HCT116 (cell line): ENCODE data around the gene TADA2B. TPM values are rescaled to one million over a fixed set of nuclear protein-coding genes. Genes with fewer than 3 reads are reported as not detected.

Experiments
- ATAC-seq: fragments of 200-7000 bp; cut with Tn5 transposase; 2 replicates; pipeline ENCODE4 v1.9.1; 2020; ENCODE audit warnings: mild to moderate bottlenecking, moderate library complexity
- BruUV-seq: library from RNA; stranded (reverse); fragments of 400-500 nt; replicated peaks from 2 replicates; lab custom pipeline; 2021; lab: Mats Ljungman, UMichigan
- CTCF ChIA-PET: fragments of 300-600 bp; sonication (Branson Sonifier 250); formaldehyde crosslinking; loops from one replicate; lab custom pipeline; 2021; ENCODE audit warnings: antibody characterized with exemption; lab: Charles Lee
- POLR2A ChIA-PET: fragments of 300-600, 350-600 bp; sonication (Branson Sonifier 250); formaldehyde crosslinking; loops from one replicate; lab custom pipeline; 2021; ENCODE audit warnings: antibody characterized with exemption; lab: Charles Lee
- RAD21 ChIA-PET, 2 experiments: fragments of 300-600 bp; sonication (Branson Sonifier 250); formaldehyde crosslinking; loops; one replicate each; lab custom pipeline; 2023; ENCODE audit warnings: low total read pairs in 2 of 2; ENCODE audit not compliant: uncharacterized antibody in 2 of 2, unreplicated experiment in 2 of 2, low non-redundant PET in 1 of 2; lab: Charles Lee
- DNase-seq: peaks from one replicate; pipeline ENCODE4 v3.0.0-alpha.2; 2010; ENCODE audit warnings: low read depth, low spot score
- H2AFZ ChIP-seq: fragments of 200-600 bp; shearing (Covaris generic), sonication (generic); 2 replicates; pipeline ENCODE4 v1.6.1; 2017; ENCODE audit warnings: low read depth, mixed run types, mixed read lengths, antibody characterized with exemption, low read length; ENCODE audit not compliant: poor library complexity, severe bottlenecking
- H3K27ac ChIP-seq: 2 replicates; pipeline ENCODE4 v1.5.1; 2012; ENCODE audit warnings: low read depth, low read length
- H3K27me3 ChIP-seq: fragments of 200-600 bp; sonication (generic); 2 replicates; pipeline ENCODE4 v1.6.1; 2016; ENCODE audit warnings: mixed run types, low read length, mixed read lengths; ENCODE audit not compliant: insufficient read depth
- H3K36me3 ChIP-seq, 2 experiments: fragments of 200-500 bp in 1 of 2; fragments of 200-600 bp in 1 of 2; sonication (Bioruptor generic) in 1 of 2; sonication (generic) in 1 of 2; 2 replicates each; pipeline versions ENCODE4 v1.5.1 to v1.6.1; 2014 to 2016; ENCODE audit warnings: low read length in 2 of 2, inconsistent platforms in 1 of 2, mixed read lengths in 1 of 2, mixed run types in 1 of 2; ENCODE audit not compliant: insufficient read depth in 2 of 2, control insufficient read depth in 1 of 2
- H3K4me1 ChIP-seq, 2 experiments: fragments of 200-600 bp in 1 of 2; sonication (generic) in 1 of 2; 2 replicates each; pipeline versions ENCODE4 v1.5.1 to v1.6.1; 2012 to 2017; ENCODE audit warnings: low read length in 2 of 2, inconsistent platforms in 1 of 2, mild to moderate bottlenecking in 1 of 2, mixed read lengths in 1 of 2, mixed run types in 1 of 2, moderate library complexity in 1 of 2; ENCODE audit not compliant: insufficient read depth in 2 of 2, control insufficient read depth in 1 of 2
- H3K4me2 ChIP-seq: fragments of 200-600 bp; sonication (generic); 2 replicates; pipeline ENCODE4 v1.6.1; 2017; ENCODE audit warnings: mixed run types, low read length, mixed read lengths
- H3K4me3 ChIP-seq, 2 experiments: fragments of 200-600 bp in 1 of 2; sonication (generic) in 1 of 2; replicated peaks in 1 of 2; 2 replicates each; pipeline ENCODE4 v1.5.1; 2011 to 2016; ENCODE audit warnings: low read length in 2 of 2, control low read depth in 1 of 2, low read depth in 1 of 2, mild to moderate bottlenecking in 1 of 2, mixed read lengths in 1 of 2, mixed run types in 1 of 2
- H3K79me2 ChIP-seq: fragments of 200-600 bp; sonication (generic); 2 replicates; pipeline ENCODE4 v1.6.1; 2017; ENCODE audit warnings: mild to moderate bottlenecking, mixed run types, low read length, moderate library complexity, mixed read lengths; ENCODE audit not compliant: insufficient read depth
- H3K9ac ChIP-seq: fragments of 200-600 bp; sonication (generic); 2 replicates; pipeline ENCODE4 v1.6.1; 2016; ENCODE audit warnings: low read length, mixed read lengths
- H3K9me2 ChIP-seq: fragments of 200-600 bp; sonication (generic), shearing (Covaris generic); 2 replicates; pipeline ENCODE4 v1.6.1; 2017; ENCODE audit warnings: mixed run types, mild to moderate bottlenecking, moderate library complexity; ENCODE audit not compliant: insufficient read depth
- H3K9me3 ChIP-seq, 2 experiments: fragments of 200-500 bp in 1 of 2; fragments of 200-600 bp in 1 of 2; sonication (Bioruptor generic) in 1 of 2; sonication (generic) in 1 of 2; 2 replicates each; pipeline ENCODE4 v1.6.1; 2014 to 2017; ENCODE audit warnings: low read length in 2 of 2, mixed read lengths in 2 of 2, inconsistent platforms in 1 of 2, low read depth in 1 of 2, mild to moderate bottlenecking in 1 of 2, mixed run types in 1 of 2, moderate library complexity in 1 of 2; ENCODE audit not compliant: control insufficient read depth in 1 of 2, insufficient read depth in 1 of 2
- H4K20me1 ChIP-seq: fragments of 200-600 bp; sonication (generic), shearing (Covaris generic); 2 replicates; pipeline ENCODE4 v1.6.1; 2017; ENCODE audit warnings: mixed run types, mild to moderate bottlenecking, moderate library complexity; ENCODE audit not compliant: insufficient read depth
- CEBPB ChIP-seq: IDR thresholded peaks from 2 replicates; pipeline ENCODE4 v1.6.1; 2012; ENCODE audit warnings: low read depth
- EGR1 ChIP-seq: IDR thresholded peaks from 2 replicates; pipeline ENCODE4 v1.6.1; 2012; ENCODE audit warnings: low read depth
- ELF1 ChIP-seq: IDR thresholded peaks from 2 replicates; pipeline ENCODE4 v1.6.1; 2012; ENCODE audit warnings: low read depth, borderline replicate concordance
- POLR2AphosphoS5 ChIP-seq: IDR thresholded peaks from 2 replicates; pipeline ENCODE4 v1.6.1; 2011; ENCODE audit warnings: mild to moderate bottlenecking, low read depth, low read length, moderate library complexity
- SIN3A ChIP-seq: IDR thresholded peaks from 2 replicates; pipeline ENCODE4 v1.6.1; 2012; ENCODE audit warnings: low read depth
- YY1 ChIP-seq: IDR thresholded peaks from 2 replicates; pipeline ENCODE4 v1.6.1; 2011; ENCODE audit warnings: low read length, low read depth, moderate library complexity, mild to moderate bottlenecking; ENCODE audit not compliant: insufficient replicate concordance; ENCODE audit errors: extremely low read depth
- intact Hi-C: fragments of 100-400 bp; cut with micrococcal nuclease; formaldehyde crosslinking; loops from 2 replicates; pipeline ENCODE4 v1.10.0; 2022
- total RNA-seq: library from RNA; stranded (reverse); gene quantifications from one replicate; pipeline ENCODE4 v1.2.1, GENCODE V29; 2021; ENCODE audit not compliant: unreplicated experiment
- TF ChIP-seq, protein P1 (sequence below): IDR thresholded peaks from 2 replicates; pipeline ENCODE4 v1.6.1; 2012; ENCODE audit warnings: low read depth

The TADA2B gene
- total RNA-seq, 1 experiment from 2014 or later, result 13.4 TPM

- Histone ChIP-seq H2AFZ (no peak overlapping the region), H3K9ac (no peak overlapping the region), H3K9me3 (no peaks in the 10 kb centered on the region), H3K4me3 (no peak overlapping the region), H3K9me2 (no peaks in the 10 kb centered on the region), H3K36me3 (peaks cover 15 to 27% of the 10 kb centered on the region in 2 experiments; a peak in 3 of 4 replicates), H4K20me1 (no peaks in the 10 kb centered on the region), H3K27me3 (no peaks in the 10 kb centered on the region), H3K27ac (no peak overlapping the region), H3K4me1 (peaks cover 6 to 14% of the 10 kb centered on the region in 2 experiments; a peak in 3 of 4 replicates), H3K4me2 (no peak overlapping the region), H3K79me2 (peaks cover 4% of the 10 kb centered on the region; the same call in 1 of the 2 replicates)
- BruUV-seq, result no TSS peak
- ChIA-PET CTCF (no interaction called here), POLR2A (no interaction called here), RAD21 (no interaction called here)
- intact Hi-C loops, result no loop called here
- DNase-seq (no peak), ATAC-seq (no peak)
- TF ChIP-seq CEBPB, result no peak
- no peak for TF ChIP-seq POLR2AphosphoS5
- TF ChIP-seq SIN3A, result no peak
- TF ChIP-seq EGR1, result no peak
- TF ChIP-seq YY1, result no peak
- TF ChIP-seq, protein P1, sequence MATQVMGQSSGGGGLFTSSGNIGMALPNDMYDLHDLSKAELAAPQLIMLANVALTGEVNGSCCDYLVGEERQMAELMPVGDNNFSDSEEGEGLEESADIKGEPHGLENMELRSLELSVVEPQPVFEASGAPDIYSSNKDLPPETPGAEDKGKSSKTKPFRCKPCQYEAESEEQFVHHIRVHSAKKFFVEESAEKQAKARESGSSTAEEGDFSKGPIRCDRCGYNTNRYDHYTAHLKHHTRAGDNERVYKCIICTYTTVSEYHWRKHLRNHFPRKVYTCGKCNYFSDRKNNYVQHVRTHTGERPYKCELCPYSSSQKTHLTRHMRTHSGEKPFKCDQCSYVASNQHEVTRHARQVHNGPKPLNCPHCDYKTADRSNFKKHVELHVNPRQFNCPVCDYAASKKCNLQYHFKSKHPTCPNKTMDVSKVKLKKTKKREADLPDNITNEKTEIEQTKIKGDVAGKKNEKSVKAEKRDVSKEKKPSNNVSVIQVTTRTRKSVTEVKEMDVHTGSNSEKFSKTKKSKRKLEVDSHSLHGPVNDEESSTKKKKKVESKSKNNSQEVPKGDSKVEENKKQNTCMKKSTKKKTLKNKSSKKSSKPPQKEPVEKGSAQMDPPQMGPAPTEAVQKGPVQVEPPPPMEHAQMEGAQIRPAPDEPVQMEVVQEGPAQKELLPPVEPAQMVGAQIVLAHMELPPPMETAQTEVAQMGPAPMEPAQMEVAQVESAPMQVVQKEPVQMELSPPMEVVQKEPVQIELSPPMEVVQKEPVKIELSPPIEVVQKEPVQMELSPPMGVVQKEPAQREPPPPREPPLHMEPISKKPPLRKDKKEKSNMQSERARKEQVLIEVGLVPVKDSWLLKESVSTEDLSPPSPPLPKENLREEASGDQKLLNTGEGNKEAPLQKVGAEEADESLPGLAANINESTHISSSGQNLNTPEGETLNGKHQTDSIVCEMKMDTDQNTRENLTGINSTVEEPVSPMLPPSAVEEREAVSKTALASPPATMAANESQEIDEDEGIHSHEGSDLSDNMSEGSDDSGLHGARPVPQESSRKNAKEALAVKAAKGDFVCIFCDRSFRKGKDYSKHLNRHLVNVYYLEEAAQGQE, result no peak
- no peak for TF ChIP-seq ELF1
Measured at GRCh38 chr4:7009564-7009963, 33.6 kb upstream of the TADA2B start.
